Transverse colon (tissue), 3 donors: ENCODE results near the gene COL10A1.

ENCODE experiments used
- CTCF ChIP-seq, 5 experiments: fragments of 200-600 bp in 3 of 5; fragments of 450-650 bp in 2 of 5; sonication (generic) in 3 of 5; IDR thresholded peaks; 1 replicate in 2 of 5; 2 replicates in 3 of 5; pipeline ENCODE4 v1.5.1; 2016 to 2017; ENCODE audit warnings: antibody characterized with exemption in 5 of 5, inconsistent platforms in 3 of 5, mild to moderate bottlenecking in 2 of 5, moderate library complexity in 1 of 5
- POLR2A ChIP-seq: fragments of 450-650 bp; IDR thresholded peaks from one replicate; pipeline ENCODE4 v1.6.1; 2016; ENCODE audit warnings: antibody characterized with exemption, mild to moderate bottlenecking, moderate library complexity

GRCh38 chr6:116099036-116099435, 26.9 kb downstream of the COL10A1 start:
- TF ChIP-seq CTCF (IDR thresholded peaks at IDR 0.05) (no peak), POLR2A (no peak)
